ENCODE results near the gene DIPK1B.

The DIPK1B gene

GRCh38 chr9:136718345-136719194 lies 6.2 kb downstream of the DIPK1B start:
- DNase-seq (ENCODE audit: low read depth), result no peak
- TF ChIP-seq, protein P1, sequence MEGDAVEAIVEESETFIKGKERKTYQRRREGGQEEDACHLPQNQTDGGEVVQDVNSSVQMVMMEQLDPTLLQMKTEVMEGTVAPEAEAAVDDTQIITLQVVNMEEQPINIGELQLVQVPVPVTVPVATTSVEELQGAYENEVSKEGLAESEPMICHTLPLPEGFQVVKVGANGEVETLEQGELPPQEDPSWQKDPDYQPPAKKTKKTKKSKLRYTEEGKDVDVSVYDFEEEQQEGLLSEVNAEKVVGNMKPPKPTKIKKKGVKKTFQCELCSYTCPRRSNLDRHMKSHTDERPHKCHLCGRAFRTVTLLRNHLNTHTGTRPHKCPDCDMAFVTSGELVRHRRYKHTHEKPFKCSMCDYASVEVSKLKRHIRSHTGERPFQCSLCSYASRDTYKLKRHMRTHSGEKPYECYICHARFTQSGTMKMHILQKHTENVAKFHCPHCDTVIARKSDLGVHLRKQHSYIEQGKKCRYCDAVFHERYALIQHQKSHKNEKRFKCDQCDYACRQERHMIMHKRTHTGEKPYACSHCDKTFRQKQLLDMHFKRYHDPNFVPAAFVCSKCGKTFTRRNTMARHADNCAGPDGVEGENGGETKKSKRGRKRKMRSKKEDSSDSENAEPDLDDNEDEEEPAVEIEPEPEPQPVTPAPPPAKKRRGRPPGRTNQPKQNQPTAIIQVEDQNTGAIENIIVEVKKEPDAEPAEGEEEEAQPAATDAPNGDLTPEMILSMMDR (IDR thresholded peaks at IDR 0.05; ENCODE audit: low read depth, low read length), result no peak
- no peak for TF ChIP-seq POLR2A (IDR thresholded peaks at IDR 0.05; ENCODE audit: extremely low read depth, insufficient read length)
- TF ChIP-seq, protein P2, sequence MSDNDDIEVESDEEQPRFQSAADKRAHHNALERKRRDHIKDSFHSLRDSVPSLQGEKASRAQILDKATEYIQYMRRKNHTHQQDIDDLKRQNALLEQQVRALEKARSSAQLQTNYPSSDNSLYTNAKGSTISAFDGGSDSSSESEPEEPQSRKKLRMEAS (IDR thresholded peaks at IDR 0.05; ENCODE audit: low read depth, low read length), result no peak
- no peak overlapping the region for H3K4me3 ChIP-seq (ENCODE audit: low read depth, low read length)

DNA sequence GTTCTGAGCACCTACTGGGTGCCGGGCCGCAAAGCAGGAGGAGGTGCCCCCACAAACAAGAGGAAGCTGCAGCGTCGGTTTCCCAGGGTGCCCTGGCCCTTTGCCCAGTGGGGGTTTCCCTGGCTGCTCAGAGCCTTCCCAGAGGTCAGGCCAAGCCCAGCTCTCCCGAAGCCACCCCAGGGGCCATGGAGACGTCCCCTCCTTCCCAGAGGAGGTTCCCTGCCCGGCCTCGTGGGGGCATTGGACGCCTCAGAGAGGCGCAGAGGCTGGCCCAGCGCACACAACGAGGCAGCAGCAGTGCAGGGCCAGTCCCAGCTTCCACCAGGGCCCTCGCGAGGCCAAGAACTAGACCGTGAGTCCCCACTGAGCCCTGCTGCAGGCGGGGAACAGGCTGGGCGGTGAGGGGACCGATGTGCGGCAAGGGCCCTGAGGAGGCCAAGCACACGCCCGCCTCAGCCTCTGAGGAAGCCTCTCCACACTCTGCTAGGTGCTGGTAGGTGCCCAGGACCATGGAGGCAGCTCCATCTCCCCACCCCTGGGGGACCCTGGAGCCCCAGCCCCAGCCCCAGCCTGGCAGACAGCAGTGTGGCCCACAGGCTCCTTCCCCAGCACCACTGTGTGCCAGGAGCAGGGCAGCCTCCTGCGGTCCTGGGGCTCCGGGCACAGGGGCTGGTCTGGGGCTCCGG lies 7.0 kb downstream of the DIPK1B start:
- H3K4me3 ChIP-seq (ENCODE audit: low read depth, low read length), result no peak overlapping the region
- no peak for DNase-seq (ENCODE audit: low read depth)
- no peak for TF ChIP-seq POLR2A (IDR thresholded peaks at IDR 0.05; ENCODE audit: extremely low read depth, insufficient read length)
- TF ChIP-seq MYC (IDR thresholded peaks at IDR 0.05; ENCODE audit: low read depth, low read length), result no peak
- TF ChIP-seq, protein P1 (IDR thresholded peaks at IDR 0.05; ENCODE audit: low read depth, low read length), result no peak
- TF ChIP-seq, protein P2 (IDR thresholded peaks at IDR 0.05; ENCODE audit: low read depth, low read length), result no peak

DNA sequence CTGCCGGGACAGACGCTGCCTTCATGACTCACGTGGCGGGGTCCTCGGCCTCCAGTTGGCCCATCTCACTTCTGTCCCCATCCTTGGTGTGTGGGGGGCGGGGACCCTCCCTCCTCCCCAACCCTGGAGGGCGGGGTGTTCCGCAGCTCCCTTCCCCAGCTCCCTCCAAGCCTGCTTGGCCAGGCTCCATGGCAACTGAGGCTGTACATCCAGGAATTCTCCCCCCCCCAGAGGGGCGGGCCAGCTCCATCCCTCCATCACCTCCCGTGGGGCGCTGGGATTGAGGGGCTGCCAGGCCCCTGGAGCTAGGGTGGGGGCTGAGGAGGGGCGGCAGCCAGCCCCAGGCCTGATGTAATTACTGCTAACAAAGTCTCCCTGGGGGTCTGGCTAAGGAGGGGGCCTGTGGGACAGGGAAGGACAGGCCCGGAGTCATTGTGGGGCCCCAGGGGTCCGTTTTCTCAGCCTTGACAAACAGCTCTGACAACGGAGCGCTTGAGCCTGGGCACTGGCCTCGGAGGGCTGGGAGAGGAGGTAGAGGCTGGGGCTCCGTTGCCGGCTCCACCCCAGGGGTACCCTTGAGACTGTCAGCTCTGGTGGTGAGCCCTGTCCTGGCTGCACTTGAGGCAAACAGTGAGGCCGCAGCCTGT lies 8.0 kb downstream of the DIPK1B start:
- no peak overlapping the region for H3K4me3 ChIP-seq (ENCODE audit: low read depth, low read length)
- TF ChIP-seq, protein P1 (IDR thresholded peaks at IDR 0.05; ENCODE audit: low read depth, low read length), result no peak
- no peak for TF ChIP-seq MYC (IDR thresholded peaks at IDR 0.05; ENCODE audit: low read depth, low read length)
- no peak for DNase-seq (ENCODE audit: low read depth)

DNA sequence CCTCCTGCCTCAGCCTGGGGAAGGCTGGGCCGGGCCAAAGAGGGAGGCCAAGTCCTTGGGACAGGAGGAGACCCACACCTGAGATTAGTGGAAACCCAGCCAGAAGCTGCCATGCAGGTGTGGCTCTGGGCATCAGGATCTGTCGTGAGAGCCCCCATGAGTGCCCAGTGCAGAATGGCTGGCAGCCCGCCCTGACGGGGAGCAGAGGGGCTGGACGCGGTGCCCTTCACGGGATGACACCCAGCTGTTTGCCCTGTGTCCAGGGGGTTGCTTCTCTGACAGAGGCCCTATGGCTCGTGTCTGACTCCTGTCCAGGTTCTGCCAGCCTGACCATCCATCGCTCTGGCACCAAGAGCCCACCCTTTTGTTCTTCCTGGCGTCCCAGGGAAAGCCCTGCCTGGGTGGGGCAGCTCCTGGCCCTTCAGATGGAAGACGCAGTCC lies 8.5 kb downstream of the DIPK1B start:
- TF ChIP-seq, protein P2 (IDR thresholded peaks at IDR 0.05; ENCODE audit: low read depth, low read length), result no peak
- TF ChIP-seq, protein P1 (IDR thresholded peaks at IDR 0.05; ENCODE audit: low read depth, low read length), result no peak
- no peak for TF ChIP-seq POLR2A (IDR thresholded peaks at IDR 0.05; ENCODE audit: extremely low read depth, insufficient read length)
- no peak for TF ChIP-seq MYC (IDR thresholded peaks at IDR 0.05; ENCODE audit: low read depth, low read length)
- no peak for DNase-seq (ENCODE audit: low read depth)
- no peak overlapping the region for H3K4me3 ChIP-seq (ENCODE audit: low read depth, low read length)

GRCh38 chr9:136721339-136722092 lies 9.1 kb downstream of the DIPK1B start:
- DNase-seq (ENCODE audit: low read depth), result peak; percentile 45
- no peak overlapping the region for H3K4me3 ChIP-seq (ENCODE audit: low read depth, low read length)

More at GRCh38 chr9:136721339-136722092, 9.1 kb downstream of the DIPK1B start:
- TF ChIP-seq, protein P1 (IDR thresholded peaks at IDR 0.05; ENCODE audit: low read depth, low read length), result no peak
- TF ChIP-seq POLR2A (IDR thresholded peaks at IDR 0.05; ENCODE audit: extremely low read depth, insufficient read length), result no peak
- TF ChIP-seq, protein P2 (IDR thresholded peaks at IDR 0.05; ENCODE audit: low read depth, low read length), result no peak
- TF ChIP-seq MYC (IDR thresholded peaks at IDR 0.05; ENCODE audit: low read depth, low read length), result no peak

Measured in NB4 (cell line).